H9 (cell line): ENCODE data around the gene TNFSF10. TPM values are rescaled to one million over a fixed set of nuclear protein-coding genes. Genes with fewer than 3 reads are reported as not detected.

ENCODE experiments used
- DNase-seq: peaks from one replicate; pipeline ENCODE4 v3.0.0-alpha.2; 2017
- H2AFZ ChIP-seq: one replicate; pipeline ENCODE4 v1.6.1; 2013; ENCODE audit warnings: mild to moderate bottlenecking, low read length, control low read depth, moderate library complexity
- H2AK5ac ChIP-seq: 2 replicates; pipeline ENCODE4 v1.6.1; 2013; ENCODE audit warnings: low read length, control low read depth, mixed read lengths; ENCODE audit not compliant: insufficient read length
- H2BK120ac ChIP-seq: one replicate; pipeline ENCODE4 v1.6.1; 2013; ENCODE audit warnings: low read depth, mild to moderate bottlenecking, low read length, control low read depth, inconsistent platforms; ENCODE audit not compliant: poor library complexity, severe bottlenecking
- H2BK12ac ChIP-seq: 2 replicates; pipeline ENCODE4 v1.6.1; 2013; ENCODE audit warnings: low read length, control low read depth, mixed read lengths, low read depth; ENCODE audit not compliant: insufficient read length
- H2BK15ac ChIP-seq: 2 replicates; pipeline ENCODE4 v1.6.1; 2013; ENCODE audit warnings: low read depth, low read length, control low read depth
- H2BK20ac ChIP-seq: one replicate; pipeline ENCODE4 v1.6.1; 2013; ENCODE audit warnings: low read depth, mild to moderate bottlenecking, low read length, control low read depth, inconsistent platforms; ENCODE audit not compliant: poor library complexity, severe bottlenecking
- H2BK5ac ChIP-seq: 2 replicates; pipeline ENCODE4 v1.6.1; 2013; ENCODE audit warnings: low read length, control low read depth, mixed read lengths; ENCODE audit not compliant: insufficient read length
- H3K14ac ChIP-seq: 2 replicates; pipeline ENCODE4 v1.6.1; 2013; ENCODE audit warnings: low read length, control low read depth; ENCODE audit not compliant: insufficient read depth
- H3K18ac ChIP-seq: 2 replicates; pipeline ENCODE4 v1.6.1; 2013; ENCODE audit warnings: low read depth, mild to moderate bottlenecking, mixed read lengths, low read length, control low read depth; ENCODE audit not compliant: insufficient read length
- H3K23ac ChIP-seq: 2 replicates; pipeline ENCODE4 v1.6.1; 2013; ENCODE audit warnings: low read length, control low read depth, mixed read lengths, low read depth; ENCODE audit not compliant: insufficient read length
- H3K23me2 ChIP-seq: 2 replicates; pipeline ENCODE4 v1.6.1; 2013; ENCODE audit warnings: low read depth, mild to moderate bottlenecking, mixed read lengths, low read length, control low read depth; ENCODE audit not compliant: insufficient read length, poor library complexity, severe bottlenecking
- H3K27ac ChIP-seq: 2 replicates; pipeline ENCODE4 v1.5.1; 2013; ENCODE audit warnings: low read length, control low read depth, mixed read lengths, low read depth; ENCODE audit not compliant: insufficient read length
- H3K27me3 ChIP-seq: 2 replicates; pipeline ENCODE4 v1.6.1; 2013; ENCODE audit warnings: low read length, control low read depth, inconsistent platforms; ENCODE audit not compliant: insufficient read depth
- H3K4ac ChIP-seq: 2 replicates; pipeline ENCODE4 v1.6.1; 2013; ENCODE audit warnings: low read depth, mild to moderate bottlenecking, control low read depth, inconsistent platforms, low read length, moderate library complexity
- H3K4me1 ChIP-seq: 2 replicates; pipeline ENCODE4 v1.6.1; 2013; ENCODE audit warnings: low read length, control low read depth, inconsistent platforms; ENCODE audit not compliant: insufficient read depth
- H3K4me2 ChIP-seq: 2 replicates; pipeline ENCODE4 v1.6.1; 2013; ENCODE audit warnings: low read length, control low read depth, mixed read lengths; ENCODE audit not compliant: insufficient read length, insufficient read depth
- H3K56ac ChIP-seq: 2 replicates; pipeline ENCODE4 v1.6.1; 2013; ENCODE audit warnings: low read depth, mild to moderate bottlenecking, mixed read lengths, low read length, control low read depth; ENCODE audit not compliant: insufficient read length
- H3K79me1 ChIP-seq: 2 replicates; pipeline ENCODE4 v1.6.1; 2013; ENCODE audit warnings: low read depth, mild to moderate bottlenecking, moderate library complexity, low read length, control low read depth, inconsistent platforms; ENCODE audit not compliant: insufficient read depth, poor library complexity, severe bottlenecking
- H3K79me2 ChIP-seq: 2 replicates; pipeline ENCODE4 v1.6.1; 2013; ENCODE audit warnings: low read length, control low read depth, inconsistent platforms; ENCODE audit not compliant: insufficient read depth
- H3K9ac ChIP-seq: 2 replicates; pipeline ENCODE4 v1.6.1; 2013; ENCODE audit warnings: low read length, control low read depth, mixed read lengths; ENCODE audit not compliant: insufficient read length; ENCODE audit errors: extremely low read depth
- H3K9me3 ChIP-seq: one replicate; pipeline ENCODE4 v1.6.1; 2013; ENCODE audit warnings: low read depth, low read length, inconsistent platforms; ENCODE audit not compliant: control insufficient read depth
- H3T11ph ChIP-seq: one replicate; pipeline ENCODE4 v1.6.1; 2013; ENCODE audit warnings: mild to moderate bottlenecking, low read length, control low read depth, inconsistent platforms
- H4K20me1 ChIP-seq: one replicate; pipeline ENCODE4 v1.6.1; 2013; ENCODE audit not compliant: control insufficient read depth, insufficient read length, insufficient read depth
- H4K5ac ChIP-seq: 2 replicates; pipeline ENCODE4 v1.6.1; 2013; ENCODE audit warnings: low read depth, mild to moderate bottlenecking, mixed read lengths, low read length, control low read depth; ENCODE audit not compliant: insufficient read length
- H4K8ac ChIP-seq: replicated peaks from 2 replicates; pipeline ENCODE4 v1.6.1; 2013; ENCODE audit warnings: low read length, control low read depth, mixed read lengths, low read depth; ENCODE audit not compliant: insufficient read length
- H4K91ac ChIP-seq: 2 replicates; pipeline ENCODE4 v1.6.1; 2013; ENCODE audit warnings: low read depth, mild to moderate bottlenecking, moderate library complexity, mixed read lengths, low read length, control low read depth; ENCODE audit not compliant: insufficient read length
- H3K27ac Mint-ChIP-seq, 3 experiments: 2 replicates in 2 of 3; 3 replicates in 1 of 3; pipeline ENCODE4 v1.8.0; 2020 to 2021; ENCODE audit warnings: mixed read lengths in 3 of 3, mild to moderate bottlenecking in 1 of 3, moderate library complexity in 1 of 3
- H3K27me3 Mint-ChIP-seq: 2 replicates; pipeline ENCODE4 v1.8.0; 2021; ENCODE audit warnings: low read depth, mild to moderate bottlenecking, moderate library complexity, mixed read lengths
- H3K36me3 Mint-ChIP-seq, 3 experiments: 2 replicates in 2 of 3; 3 replicates in 1 of 3; pipeline ENCODE4 v1.8.0; 2020 to 2021; ENCODE audit warnings: low read depth in 3 of 3, mixed read lengths in 3 of 3; ENCODE audit not compliant: insufficient read depth in 1 of 3
- H3K4me1 Mint-ChIP-seq, 2 experiments: 2 replicates each; pipeline ENCODE4 v1.8.0; 2020; ENCODE audit warnings: mixed read lengths in 2 of 2
- H3K4me3 Mint-ChIP-seq, 2 experiments: 2 replicates in 1 of 2; 3 replicates in 1 of 2; pipeline ENCODE4 v1.8.0; 2020 to 2021; ENCODE audit warnings: mild to moderate bottlenecking in 2 of 2, mixed read lengths in 2 of 2, moderate library complexity in 1 of 2
- H3K9me3 Mint-ChIP-seq, 2 experiments: 2 replicates in 1 of 2; 3 replicates in 1 of 2; pipeline ENCODE4 v1.8.0; 2020; ENCODE audit warnings: mild to moderate bottlenecking in 2 of 2, mixed read lengths in 2 of 2, moderate library complexity in 1 of 2
- WGBS: extraction: QIAGEN DNeasy Blood & Tissue Kit; methylation state at CpG from one replicate; pipeline ENCODE4 v1.1.7; 2013; ENCODE audit warnings: missing lambda C conversion rate, low lambda C conversion rate, mixed read lengths; ENCODE audit not compliant: insufficient read length; ENCODE audit errors: extremely low coverage; 5-methylcytosine and 5-hydroxymethylcytosine counted together
- total RNA-seq: library from RNA; stranded (reverse); gene quantifications from 2 replicates; pipeline ENCODE4 v1.2.1, GENCODE V29; 2021
- TF ChIP-seq, protein P1 (sequence below): fragments of 200-600 bp; sonication (generic); conservative IDR thresholded peaks from 3 replicates; pipeline ENCODE4 v1.8.0; 2021; ENCODE audit warnings: antibody characterized with exemption, mild to moderate bottlenecking

Gene TNFSF10
- total RNA-seq, 1 experiment from 2014 or later: not detected

DNA sequence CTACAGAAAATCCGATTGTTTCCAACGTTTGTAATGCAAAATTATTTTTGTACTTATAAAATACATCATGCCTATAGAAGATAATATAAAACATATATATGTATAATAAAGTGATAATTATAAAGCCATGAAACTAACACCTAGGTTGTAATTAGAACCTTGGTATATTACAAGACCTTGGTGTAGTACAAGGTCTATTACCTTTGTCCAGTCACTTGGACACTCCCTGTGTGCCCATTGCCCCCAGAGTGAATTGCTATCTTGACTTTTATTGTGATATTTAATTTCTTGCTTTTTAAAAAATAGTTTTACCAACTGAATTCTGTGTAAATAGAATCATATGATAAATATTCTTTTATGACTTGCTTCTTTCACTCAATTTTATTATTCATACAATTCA lies 20.7 kb upstream of the TNFSF10 start:
- Mint-ChIP-seq H3K4me1 (peaks cover 4% of the 10 kb centered on the region in 2 experiments; a peak in 1 of 4 replicates), H3K9me3 (no peaks in the 10 kb centered on the region), H3K36me3 (no peaks in the 10 kb centered on the region), H3K27me3 (no peaks in the 10 kb centered on the region), H3K4me3 (no peak overlapping the region), H3K27ac (no peak overlapping the region)
- Histone ChIP-seq H3K23me2 (no peaks in the 10 kb centered on the region), H2BK15ac (no peak overlapping the region), H2BK120ac (no peak overlapping the region), H4K91ac (no peak overlapping the region), H2AFZ (no peak overlapping the region), H3K27me3 (no peaks in the 10 kb centered on the region), H3K4me1 (no peaks in the 10 kb centered on the region), H3K9me3 (no peaks in the 10 kb centered on the region), H3K79me2 (no peaks in the 10 kb centered on the region), H3K14ac (no peak overlapping the region), H3K79me1 (no peaks in the 10 kb centered on the region), H3K56ac (no peak overlapping the region), H2BK12ac (no peak overlapping the region), H3T11ph (no peak overlapping the region), H3K9ac (no peak overlapping the region), H2BK5ac (no peak overlapping the region), H4K20me1 (no peaks in the 10 kb centered on the region), H2BK20ac (no peak overlapping the region), H4K5ac (no peak overlapping the region), H3K27ac (no peak overlapping the region), H3K23ac (no peak overlapping the region), H2AK5ac (no peak overlapping the region), H3K18ac (no peak overlapping the region), H4K8ac (no peak overlapping the region), H3K4ac (no peak overlapping the region), H3K4me2 (no peak overlapping the region)
- no peak for DNase-seq
- TF ChIP-seq, protein P1, sequence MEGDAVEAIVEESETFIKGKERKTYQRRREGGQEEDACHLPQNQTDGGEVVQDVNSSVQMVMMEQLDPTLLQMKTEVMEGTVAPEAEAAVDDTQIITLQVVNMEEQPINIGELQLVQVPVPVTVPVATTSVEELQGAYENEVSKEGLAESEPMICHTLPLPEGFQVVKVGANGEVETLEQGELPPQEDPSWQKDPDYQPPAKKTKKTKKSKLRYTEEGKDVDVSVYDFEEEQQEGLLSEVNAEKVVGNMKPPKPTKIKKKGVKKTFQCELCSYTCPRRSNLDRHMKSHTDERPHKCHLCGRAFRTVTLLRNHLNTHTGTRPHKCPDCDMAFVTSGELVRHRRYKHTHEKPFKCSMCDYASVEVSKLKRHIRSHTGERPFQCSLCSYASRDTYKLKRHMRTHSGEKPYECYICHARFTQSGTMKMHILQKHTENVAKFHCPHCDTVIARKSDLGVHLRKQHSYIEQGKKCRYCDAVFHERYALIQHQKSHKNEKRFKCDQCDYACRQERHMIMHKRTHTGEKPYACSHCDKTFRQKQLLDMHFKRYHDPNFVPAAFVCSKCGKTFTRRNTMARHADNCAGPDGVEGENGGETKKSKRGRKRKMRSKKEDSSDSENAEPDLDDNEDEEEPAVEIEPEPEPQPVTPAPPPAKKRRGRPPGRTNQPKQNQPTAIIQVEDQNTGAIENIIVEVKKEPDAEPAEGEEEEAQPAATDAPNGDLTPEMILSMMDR: no peak
- WGBS: no CpG with 5 or more reads among the region's 2 CpGs
